GM12872 (cell line): ENCODE results near the gene ZNF236.

ENCODE experiments used
- TF ChIP-seq, protein P1 (sequence below): IDR thresholded peaks from 3 replicates; pipeline ENCODE4 v1.5.1; 2011; ENCODE audit warnings: low read depth, mild to moderate bottlenecking, low read length, moderate library complexity; ENCODE audit not compliant: insufficient read depth

ZNF236 gene

DNA sequence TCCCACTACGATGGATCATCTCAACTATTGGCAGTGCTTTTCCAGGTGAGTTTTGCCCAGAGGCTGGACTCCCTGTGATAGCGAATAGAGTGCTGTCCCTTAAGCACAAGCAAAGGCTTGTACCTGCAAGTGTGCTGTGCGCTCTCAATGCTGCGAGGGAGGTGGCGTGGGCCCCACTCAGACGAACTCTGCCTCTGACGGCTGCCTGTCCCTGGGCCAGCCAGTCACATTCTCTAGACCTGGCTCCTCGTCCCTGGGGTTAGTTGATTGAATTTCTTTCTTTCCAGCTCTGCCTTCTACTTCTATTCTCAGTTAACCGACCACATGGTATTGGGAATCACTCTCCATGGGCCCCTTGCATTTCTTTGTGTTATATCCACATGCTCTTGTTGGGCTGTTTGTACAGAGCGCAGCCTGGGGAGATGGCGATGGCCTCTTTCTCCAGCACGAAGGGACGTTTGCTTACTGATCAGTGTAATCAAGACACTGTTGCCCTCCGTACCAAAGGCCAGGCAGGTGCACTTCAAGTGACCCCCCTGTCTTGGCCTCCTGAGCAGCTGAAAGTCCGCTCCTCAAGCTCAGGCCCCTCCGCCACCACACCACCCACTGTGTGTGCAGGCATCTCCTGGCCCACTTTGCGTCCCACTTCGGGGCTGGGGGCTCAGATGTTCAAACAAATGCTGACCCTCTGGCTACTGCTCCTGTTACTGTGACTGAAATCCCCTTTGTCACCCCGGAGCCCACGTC lies 151.3 kb downstream of the ZNF236 start:
- TF ChIP-seq, protein P1, sequence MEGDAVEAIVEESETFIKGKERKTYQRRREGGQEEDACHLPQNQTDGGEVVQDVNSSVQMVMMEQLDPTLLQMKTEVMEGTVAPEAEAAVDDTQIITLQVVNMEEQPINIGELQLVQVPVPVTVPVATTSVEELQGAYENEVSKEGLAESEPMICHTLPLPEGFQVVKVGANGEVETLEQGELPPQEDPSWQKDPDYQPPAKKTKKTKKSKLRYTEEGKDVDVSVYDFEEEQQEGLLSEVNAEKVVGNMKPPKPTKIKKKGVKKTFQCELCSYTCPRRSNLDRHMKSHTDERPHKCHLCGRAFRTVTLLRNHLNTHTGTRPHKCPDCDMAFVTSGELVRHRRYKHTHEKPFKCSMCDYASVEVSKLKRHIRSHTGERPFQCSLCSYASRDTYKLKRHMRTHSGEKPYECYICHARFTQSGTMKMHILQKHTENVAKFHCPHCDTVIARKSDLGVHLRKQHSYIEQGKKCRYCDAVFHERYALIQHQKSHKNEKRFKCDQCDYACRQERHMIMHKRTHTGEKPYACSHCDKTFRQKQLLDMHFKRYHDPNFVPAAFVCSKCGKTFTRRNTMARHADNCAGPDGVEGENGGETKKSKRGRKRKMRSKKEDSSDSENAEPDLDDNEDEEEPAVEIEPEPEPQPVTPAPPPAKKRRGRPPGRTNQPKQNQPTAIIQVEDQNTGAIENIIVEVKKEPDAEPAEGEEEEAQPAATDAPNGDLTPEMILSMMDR: no peak

DNA sequence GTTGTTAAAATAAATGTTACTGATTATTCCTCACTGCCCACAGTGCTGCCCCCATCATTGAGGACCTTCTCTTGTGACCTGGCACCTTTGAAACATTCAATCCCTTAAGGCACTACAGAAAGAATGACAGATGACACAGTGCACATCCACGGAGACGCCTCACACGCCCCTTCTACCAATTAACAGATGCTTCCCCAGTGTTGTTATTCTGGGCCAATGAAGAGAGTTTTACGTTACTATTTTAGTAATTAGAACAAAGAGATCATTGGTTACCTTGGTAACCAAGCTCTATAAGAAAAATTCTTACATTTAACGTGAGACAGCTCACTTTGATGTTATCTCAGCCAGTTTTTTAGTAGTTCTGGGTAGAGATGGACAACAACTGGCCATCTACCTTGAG lies 152.0 kb downstream of the ZNF236 start:
- TF ChIP-seq, protein P1: no peak

DNA sequence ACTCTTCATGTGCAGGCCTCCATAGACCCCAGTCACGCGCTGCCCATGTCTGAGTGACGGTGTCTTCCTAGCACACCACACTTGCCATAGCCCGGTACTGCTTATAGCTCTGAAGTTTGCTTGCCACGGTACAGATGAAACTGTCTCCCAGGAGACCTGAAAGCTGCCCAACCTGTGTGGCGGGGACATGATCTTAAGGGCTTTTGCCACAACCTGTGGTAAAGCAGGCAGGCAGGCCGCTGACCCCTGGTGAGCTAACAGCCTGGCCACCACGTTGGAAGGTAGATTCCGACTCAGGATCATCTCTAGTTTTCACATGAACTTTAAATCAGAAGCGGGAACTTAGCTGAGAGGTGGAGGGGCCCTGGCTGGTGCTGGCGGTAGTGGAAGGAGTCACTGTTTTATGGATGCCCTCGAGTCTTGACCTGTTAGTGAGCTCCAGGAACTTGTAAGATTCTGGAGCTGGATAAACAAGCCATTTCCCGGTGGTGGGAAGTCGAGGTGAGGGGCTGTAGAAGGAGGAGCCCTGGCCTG lies 153.3 kb downstream of the ZNF236 start:
- TF ChIP-seq, protein P1: no peak

DNA sequence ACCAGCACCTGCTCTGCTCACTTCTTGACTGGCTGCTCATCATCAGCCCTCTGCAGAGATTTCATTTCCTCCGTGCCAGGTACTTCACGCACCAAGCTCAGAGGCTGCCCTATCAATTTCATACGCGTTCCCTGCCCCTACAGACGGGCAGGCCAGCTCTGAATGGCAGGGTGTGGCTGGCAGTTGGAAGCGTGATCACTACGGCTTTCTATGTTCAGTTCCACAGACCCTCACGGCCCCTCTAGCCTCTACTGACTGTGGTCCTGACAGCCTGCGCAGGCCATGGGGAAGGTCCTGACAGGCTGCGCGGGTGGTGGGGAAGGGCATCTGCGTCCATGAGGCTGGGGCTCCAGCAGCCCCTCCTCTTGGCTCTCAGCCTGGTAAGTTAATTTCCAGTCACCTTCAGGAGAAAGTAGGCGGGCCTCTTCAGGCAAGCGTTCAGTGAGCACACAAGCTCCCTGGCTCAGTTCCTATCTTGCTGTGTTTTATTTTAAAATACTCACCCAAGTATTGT lies 154.8 kb downstream of the ZNF236 start:
- TF ChIP-seq, protein P1: no peak

DNA sequence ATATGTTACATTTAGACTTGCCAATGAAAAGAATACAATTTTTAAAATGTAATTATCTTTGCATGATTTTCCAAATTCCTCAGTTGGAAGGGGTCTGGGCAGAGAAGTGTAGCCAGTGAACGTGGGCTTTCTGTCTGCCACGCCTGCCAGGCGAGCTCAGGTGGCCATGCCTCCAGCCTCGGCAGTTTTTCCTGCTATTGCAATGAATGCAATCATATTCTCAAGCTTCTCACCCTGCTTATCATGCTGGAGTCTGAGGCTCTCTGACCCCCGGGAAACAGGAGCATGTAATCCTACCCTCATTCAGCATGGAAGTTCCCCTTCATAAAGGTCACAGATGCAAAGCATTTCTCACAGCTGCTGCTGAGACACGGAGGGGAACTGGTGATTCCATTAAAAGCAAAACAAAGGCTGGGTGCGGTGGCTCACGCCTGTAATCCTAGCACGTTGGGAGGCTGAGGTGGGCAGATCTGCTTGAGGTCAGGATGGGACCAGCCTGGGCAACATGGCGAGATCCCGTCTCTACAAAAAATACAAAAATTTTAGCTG lies 155.4 kb downstream of the ZNF236 start:
- TF ChIP-seq, protein P1: no peak

- TF ChIP-seq, protein P1: no peak
These were observed 156.3 kb downstream of the ZNF236 start for GRCh38 chr18:76978616-76979015.

DNA sequence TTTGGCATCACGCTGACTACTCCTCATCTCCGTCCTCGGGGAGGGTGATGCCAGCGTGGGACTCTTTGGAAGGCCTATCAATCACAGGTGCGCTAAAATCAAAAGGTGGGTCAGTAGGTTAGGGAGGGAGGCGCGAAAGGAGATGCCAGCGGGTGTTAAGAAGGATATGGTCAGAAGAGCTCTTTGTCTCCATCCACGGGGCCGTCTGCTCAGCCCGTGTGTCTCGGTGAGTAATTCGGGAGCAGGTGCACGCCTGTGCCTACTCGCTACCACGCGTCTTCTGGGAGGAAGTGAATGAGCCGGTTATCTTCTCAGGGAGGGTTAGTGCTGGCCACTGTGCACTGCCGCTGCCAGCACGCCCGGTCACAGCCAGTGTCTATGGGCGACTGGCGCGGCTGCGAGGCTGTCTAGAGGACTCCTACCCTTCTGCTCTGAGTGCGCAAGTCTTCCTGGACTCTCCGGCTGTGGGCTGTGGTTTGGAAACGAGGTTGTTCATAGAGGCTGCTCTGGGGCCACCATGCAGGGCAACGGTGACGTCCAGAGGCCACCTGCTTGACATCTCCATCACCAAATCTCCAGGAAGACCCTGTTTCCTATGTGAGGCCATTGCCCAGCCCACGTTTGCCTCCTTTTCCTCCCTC lies 156.9 kb downstream of the ZNF236 start:
- TF ChIP-seq, protein P1: no peak
